GM12878 (cell line): ENCODE measurements around the gene ABCA7. TPM values are rescaled to one million over a fixed set of nuclear protein-coding genes. Genes with fewer than 3 reads are reported as not detected.
A peak's percentile ranks its signal among the peaks of the same experiment; 100 is the strongest.

Experiments
- ATAC-seq: fragments of 200-7000 bp; cut with Tn5 transposase; 3 replicates; pipeline ENCODE4 v1.9.1; 2020; ENCODE audit warnings: mild to moderate bottlenecking, moderate library complexity
- BruUV-seq: library from RNA; stranded (reverse); fragments of 400-500 nt; replicated peaks from 2 replicates; lab custom pipeline; 2021; lab: Mats Ljungman, UMichigan
- CTCF ChIA-PET: fragments of 300-600 bp; sonication (Branson Sonifier 250); formaldehyde crosslinking; extraction: SDS; loops from one replicate; lab custom pipeline; 2021; ENCODE audit warnings: inconsistent platforms; lab: Yijun Ruan, JAX
- POLR2A ChIA-PET: fragments of 350-600 bp; formaldehyde crosslinking; extraction: SDS; loops from one replicate; lab custom pipeline; 2021; ENCODE audit warnings: inconsistent platforms; lab: Charles Lee
- RAD21 ChIA-PET: fragments of 300-600 bp; sonication (Branson Sonifier 250); formaldehyde crosslinking; loops from one replicate; lab custom pipeline; 2023; ENCODE audit warnings: antibody characterized with exemption; ENCODE audit not compliant: unreplicated experiment; lab: Charles Lee
- SMC1A ChIA-PET: fragments of 300-600 bp; sonication (Branson Sonifier 250); formaldehyde crosslinking; loops from one replicate; lab custom pipeline; 2023; ENCODE audit not compliant: unreplicated experiment, uncharacterized antibody; lab: Charles Lee
- DNase-seq: peaks from one replicate; pipeline ENCODE4 v3.0.0-alpha.2; 2011; ENCODE audit warnings: low read depth, low spot score
- FAIRE-seq: peaks from 3 replicates; lab custom pipeline; 2011; peaks lifted over from hg19 to GRCh38; lab: Jason Lieb, UNC
- H2AFZ ChIP-seq: 2 replicates; pipeline ENCODE4 v1.6.0; 2011; ENCODE audit warnings: low read depth, low read length, control low read depth; ENCODE audit not compliant: control insufficient read depth
- H3K27ac ChIP-seq: 2 replicates; pipeline ENCODE4 v1.5.1; 2011; ENCODE audit warnings: control low read depth; ENCODE audit not compliant: control insufficient read depth, insufficient read depth
- H3K27me3 ChIP-seq, 2 experiments: replicated peaks in 1 of 2; 2 replicates each; pipeline versions ENCODE4 v1.6.0 to v1.6.1; 2011; ENCODE audit warnings: low read length in 1 of 2; ENCODE audit not compliant: control insufficient read depth in 2 of 2, insufficient read depth in 2 of 2
- H3K36me3 ChIP-seq, 2 experiments: 2 replicates each; pipeline ENCODE4 v1.5.1; 2011; ENCODE audit warnings: low read length in 1 of 2; ENCODE audit not compliant: control insufficient read depth in 2 of 2, insufficient read depth in 2 of 2
- H3K4me1 ChIP-seq: 2 replicates; pipeline ENCODE4 v1.6.1; 2011; ENCODE audit warnings: mild to moderate bottlenecking, low read length, moderate library complexity, mixed read lengths; ENCODE audit not compliant: control insufficient read depth, insufficient read depth
- H3K4me2 ChIP-seq: 2 replicates; pipeline ENCODE4 v1.6.0; 2011; ENCODE audit warnings: control low read depth; ENCODE audit not compliant: control insufficient read depth, insufficient read depth
- H3K4me3 ChIP-seq: fragments of 200-600 bp; sonication (generic); 2 replicates; pipeline ENCODE4 v1.5.1; 2016
- H3K79me2 ChIP-seq: 2 replicates; pipeline ENCODE4 v1.6.0; 2011; ENCODE audit warnings: low read length; ENCODE audit not compliant: control insufficient read depth, insufficient read depth
- H3K9ac ChIP-seq: 2 replicates; pipeline ENCODE4 v1.8.0; 2011; ENCODE audit warnings: low read length, control low read depth, mixed read lengths; ENCODE audit not compliant: control insufficient read depth, insufficient read depth
- H3K9me3 ChIP-seq: replicated peaks from 3 replicates; pipeline ENCODE4 v1.5.1; 2011; ENCODE audit warnings: mild to moderate bottlenecking, low read length; ENCODE audit not compliant: control insufficient read depth, insufficient read depth
- H4K20me1 ChIP-seq: 2 replicates; pipeline ENCODE4 v1.6.0; 2011; ENCODE audit not compliant: control insufficient read depth, insufficient read depth
- BACH1 ChIP-seq: fragments of 450-650 bp; IDR thresholded peaks from 2 replicates; pipeline ENCODE4 v1.6.1; 2017; ENCODE audit warnings: mild to moderate bottlenecking, borderline replicate concordance
- CBFB ChIP-seq: IDR thresholded peaks from 2 replicates; pipeline ENCODE4 v1.6.1; 2016; ENCODE audit warnings: antibody characterized with exemption, low read depth
- CTCF ChIP-seq, 3 experiments: IDR thresholded peaks in 2 of 3; conservative IDR thresholded peaks in 1 of 3; 2 replicates each; pipeline ENCODE4 v1.5.1; 2011; ENCODE audit warnings: low read depth in 3 of 3, low read length in 3 of 3, mild to moderate bottlenecking in 3 of 3, control low read depth in 2 of 3, moderate library complexity in 2 of 3, inconsistent platforms in 1 of 3, mixed read lengths in 1 of 3; ENCODE audit not compliant: control insufficient read depth in 2 of 3, insufficient read depth in 1 of 3; ENCODE audit errors: extremely low read depth in 1 of 3
- FOXK2 ChIP-seq: fragments of 450-650 bp; IDR thresholded peaks from 2 replicates; pipeline ENCODE4 v1.6.1; 2017; ENCODE audit warnings: mild to moderate bottlenecking, moderate library complexity
- HDAC6 ChIP-seq: fragments of 200-600 bp; sonication (generic); IDR thresholded peaks from one replicate; pipeline ENCODE4 v1.8.0; 2017; ENCODE audit warnings: antibody characterized with exemption; ENCODE audit not compliant: unreplicated experiment
- HDGF ChIP-seq: fragments of 450-650 bp; IDR thresholded peaks from 2 replicates; pipeline ENCODE4 v1.6.1; 2016; ENCODE audit warnings: antibody characterized with exemption
- IKZF1 ChIP-seq: fragments of 450-650 bp; conservative IDR thresholded peaks from 2 replicates; pipeline ENCODE4 v1.6.1; 2017; ENCODE audit warnings: antibody characterized with exemption, mild to moderate bottlenecking
- KLF5 ChIP-seq: fragments of 450-650 bp; IDR thresholded peaks from 2 replicates; pipeline ENCODE4 v1.6.1; 2014; ENCODE audit warnings: mild to moderate bottlenecking; ENCODE audit not compliant: partially characterized antibody
- MAX ChIP-seq: IDR thresholded peaks from 2 replicates; pipeline ENCODE4 v1.6.1; 2012; ENCODE audit warnings: low read depth, low read length, improper control_type of control experiment
- MEF2A ChIP-seq: IDR thresholded peaks from 2 replicates; pipeline ENCODE4 v1.6.1; 2011; ENCODE audit warnings: low read depth, mild to moderate bottlenecking, low read length, moderate library complexity; ENCODE audit not compliant: insufficient read depth
- MTA3 ChIP-seq: IDR thresholded peaks from 2 replicates; pipeline ENCODE4 v1.6.1; 2012; ENCODE audit warnings: low read length, inconsistent platforms, borderline replicate concordance
- NR2F1 ChIP-seq: fragments of 450-650 bp; conservative IDR thresholded peaks from 2 replicates; pipeline ENCODE4 v1.6.1; 2017; ENCODE audit warnings: mild to moderate bottlenecking
- PAX5 ChIP-seq: IDR thresholded peaks from 2 replicates; pipeline ENCODE4 v1.6.1; 2011; ENCODE audit warnings: low read depth, low read length, borderline replicate concordance
- PAX8 ChIP-seq: fragments of 450-650 bp; IDR thresholded peaks from 2 replicates; pipeline ENCODE4 v1.6.1; 2017; ENCODE audit warnings: mild to moderate bottlenecking, moderate library complexity
- POLR2A ChIP-seq: IDR thresholded peaks from 2 replicates; pipeline ENCODE4 v1.6.1; 2011; ENCODE audit warnings: low read depth, mild to moderate bottlenecking, low read length
- POLR2AphosphoS5 ChIP-seq: IDR thresholded peaks from 2 replicates; pipeline ENCODE4 v1.6.1; 2011; ENCODE audit warnings: mild to moderate bottlenecking, low read length, inconsistent platforms
- RAD51 ChIP-seq: fragments of 450-650 bp; IDR thresholded peaks from 2 replicates; pipeline ENCODE4 v1.6.1; 2016; ENCODE audit warnings: moderate library complexity, mild to moderate bottlenecking, inconsistent platforms
- RFX5 ChIP-seq: IDR thresholded peaks from 2 replicates; pipeline ENCODE4 v1.6.1; 2011; ENCODE audit warnings: low read depth, low read length, improper control_type of control experiment
- SMC3 ChIP-seq: IDR thresholded peaks from 2 replicates; pipeline ENCODE4 v1.6.1; 2011; ENCODE audit warnings: low read length, improper control_type of control experiment, borderline replicate concordance
- SPI1 ChIP-seq: IDR thresholded peaks from 2 replicates; pipeline ENCODE4 v1.6.1; 2011; ENCODE audit warnings: low read depth, mild to moderate bottlenecking, low read length, moderate library complexity, borderline replicate concordance; ENCODE audit not compliant: insufficient read depth
- SRF ChIP-seq, 2 experiments: IDR thresholded peaks; 2 replicates each; pipeline ENCODE4 v1.6.1; 2011; ENCODE audit warnings: low read depth in 2 of 2, low read length in 2 of 2, mild to moderate bottlenecking in 1 of 2, moderate library complexity in 1 of 2
- ZNF622 ChIP-seq: fragments of 450-650 bp; IDR thresholded peaks from 2 replicates; pipeline ENCODE4 v1.6.1; 2017; ENCODE audit warnings: mild to moderate bottlenecking, inconsistent platforms
- WGBS: methylation state at CpG from one replicate; pipeline ENCODE4 v1.1.6; 2016; ENCODE audit warnings: low lambda C conversion rate; ENCODE audit not compliant: insufficient replicate concordance, insufficient coverage; ENCODE audit errors: missing lambda C conversion rate; 5-methylcytosine and 5-hydroxymethylcytosine counted together
- in situ Hi-C: fragments of 300-500 bp; cut with MboI; formaldehyde crosslinking; loops from 9 replicates; pipeline ENCODE4 v1.14.3; 2018; ENCODE audit warnings: mixed read lengths
- intact Hi-C: fragments of 100-400 bp; cut with micrococcal nuclease; formaldehyde crosslinking; loops from one replicate; pipeline ENCODE4 v1.14.2; 2022; ENCODE audit not compliant: unreplicated experiment
- polyA plus RNA-seq, 11 experiments: library from polyadenylated mRNA; depleted of rRNA in 4 of 11; unstranded in 6 of 11; stranded (reverse) in 5 of 11; fragments of >200 nt; fragmentation: Nextera tagmentation in 4 of 11; fragmentation: Illumina TruSeq in 1 of 11; extraction: Ambion mirVana in 4 of 11; extraction: Trizol in 1 of 11; gene quantifications; 1 replicate in 1 of 11; 2 replicates in 10 of 11; pipeline versions ENCODE4 v1.2.1 to v1.2.3, GENCODE V29; 2011 to 2016; ENCODE audit warnings: inconsistent platforms in 2 of 11, missing spikeins in 2 of 11, low read depth in 1 of 11
- total RNA-seq, 4 experiments: library from RNA; depleted of rRNA in 3 of 4; stranded (reverse); fragments of >200 nt in 3 of 4; fragmentation: Illumina TruSeq in 1 of 4; extraction: Trizol in 1 of 4; gene quantifications; 2 replicates each; pipeline versions ENCODE4 v1.2.1 to v1.2.3, GENCODE V29; 2013 to 2021

The ABCA7 gene
- total and polyA plus RNA-seq, 10 of the 15 experiments (the other 5 are each of a cell fraction or from before 2014, with no cell fraction given): 1.0 to 49.5 (median 14.8) TPM

- FAIRE-seq: no peak
- CTCF ChIA-PET: interaction anchor here (1.5 kb wide), 1 partner anchor 87 kb away, joined by 6 read pairs; no protein-coding TSS in a partner anchor
- Histone ChIP-seq H3K79me2 (peaks cover 9% of the 10 kb centered on the region), H2AFZ (no peak overlapping the region), H3K27ac (no peak overlapping the region), H3K36me3 (peaks cover 0 to 15% of the 10 kb centered on the region in 2 experiments; a peak in 2 of 4 replicates), H3K27me3 (no peaks in the 10 kb centered on the region), H4K20me1 (no peaks in the 10 kb centered on the region; the same call in 1 of the 2 replicates), H3K9ac (no peak overlapping the region), H3K4me1 (peaks cover 18% of the 10 kb centered on the region), H3K9me3 (no peaks in the 10 kb centered on the region), H3K4me2 (no peak overlapping the region), H3K4me3 (no peak overlapping the region)
- WGBS: 38% methylated on average over 17 of the region's 17 CpGs
- no peak for TF ChIP-seq SRF (IDR thresholded peaks at IDR 0.05; ENCODE audit: low read depth in 2 of 2, low read length in 2 of 2)
- no peak for TF ChIP-seq MEF2A
- no peak for TF ChIP-seq HDAC6
- no peak; the same call in 1 of the 2 replicates for TF ChIP-seq MTA3
- TF ChIP-seq POLR2AphosphoS5: no peak
- peak in 2 of 3 experiments; percentile 26 to 33; a peak in 3 of 6 replicates for TF ChIP-seq CTCF (IDR thresholded peaks at IDR 0.05 in 2 of 3, conservative IDR thresholded peaks at IDR 0.05 in 1 of 3; ENCODE audit: control insufficient read depth in 2 of 3, extremely low read depth in 1 of 3, insufficient read depth in 1 of 3, low read depth in 3 of 3, low read length in 3 of 3)
- no peak for TF ChIP-seq RFX5
- TF ChIP-seq SMC3: peak; percentile 11; the same call in 1 of the 2 replicates
- no peak for TF ChIP-seq NR2F1
- TF ChIP-seq POLR2A: peak; percentile 71; the same call in 1 of the 2 replicates
- no peak for TF ChIP-seq PAX8
- TF ChIP-seq BACH1: 0 out of 2 replicates have a peak, but pooled peaks have one; percentile 10
- TF ChIP-seq ZNF622: no peak
- no peak for TF ChIP-seq IKZF1
- 0 out of 2 replicates have a peak, but pooled peaks have one; percentile 36 for TF ChIP-seq HDGF
- no peak for TF ChIP-seq PAX5
- no peak for TF ChIP-seq RAD51
- TF ChIP-seq FOXK2: no peak
- no peak for TF ChIP-seq CBFB
- peak; percentile 16; the same call in 1 of the 2 replicates for TF ChIP-seq SPI1
- no peak for TF ChIP-seq MAX
- no peak for TF ChIP-seq KLF5
- SMC1A ChIA-PET: no interaction called here
- peak; percentile 9 for ATAC-seq
- DNase-seq: no peak
- RAD21 ChIA-PET: interaction anchor here (1.3 kb wide), 1 partner anchor 12 kb away, joined by 3 read pairs; no protein-coding TSS in a partner anchor
- intact Hi-C loops: no loop called here
- in situ Hi-C loops: loop anchor here (5.0 kb wide), 1 partner anchor 95 kb away; no protein-coding TSS in a partner anchor
- POLR2A ChIA-PET: no interaction called here
- BruUV-seq: no TSS peak
Observed at GRCh38 chr19:1106841-1107660, 67.1 kb downstream of the ABCA7 start.
